ENCODE data around the gene LRRC37A3.
"Not testable (repeated sequence)": the region's sequence is repeated elsewhere in the genome, so short reads cannot be mapped to it uniquely, and the experiment has no call there.

Gene LRRC37A3

GRCh38 chr17:64925244-64925643 is 6.0 kb upstream of the LRRC37A3 start:
- not testable (repeated sequence) for DNase-seq (ENCODE audit: low read depth)

- DNase-seq (ENCODE audit: low read depth), result not testable (repeated sequence)
Observed at GRCh38 chr17:64923051-64923568, 3.8 kb upstream of the LRRC37A3 start.

- no peak for DNase-seq (ENCODE audit: low read depth)
Observed at GRCh38 chr17:64920419-64921172, 1.3 kb upstream of the LRRC37A3 start.

- no peak for DNase-seq (ENCODE audit: low read depth)
Observed at GRCh38 chr17:64920026-64920418, 744 bp upstream of the LRRC37A3 start.

GRCh38 chr17:64918842-64919288 is 413 bp downstream of the LRRC37A3 start:
- peak; percentile 35 for DNase-seq (ENCODE audit: low read depth)

- DNase-seq (ENCODE audit: low read depth), result not testable (repeated sequence)
Observed at GRCh38 chr17:64917540-64917939, 1.7 kb downstream of the LRRC37A3 start.

GRCh38 chr17:64915244-64915643 is 4.0 kb downstream of the LRRC37A3 start:
- DNase-seq (ENCODE audit: low read depth), result not testable (repeated sequence)

GRCh38 chr17:64910191-64910514 is 9.1 kb downstream of the LRRC37A3 start:
- DNase-seq (ENCODE audit: low read depth), result not testable (repeated sequence)

GRCh38 chr17:64909511-64910190 is 9.6 kb downstream of the LRRC37A3 start:
- not testable (repeated sequence) for DNase-seq (ENCODE audit: low read depth)

GRCh38 chr17:64904069-64904468 is 15.2 kb downstream of the LRRC37A3 start:
- DNase-seq (ENCODE audit: low read depth), result not testable (repeated sequence)

- DNase-seq (ENCODE audit: low read depth), result not testable (repeated sequence)
Observed at GRCh38 chr17:64897136-64897535, 22.1 kb downstream of the LRRC37A3 start.

- DNase-seq (ENCODE audit: low read depth), result not testable (repeated sequence)
Observed at GRCh38 chr17:64874210-64874609, 45.1 kb downstream of the LRRC37A3 start.

- DNase-seq (ENCODE audit: low read depth), result peak; percentile 67
Observed at GRCh38 chr17:64847504-64848466, 71.5 kb downstream of the LRRC37A3 start.

- not testable (repeated sequence) for DNase-seq (ENCODE audit: low read depth)
Observed at GRCh38 chr17:64846892-64847291, 72.4 kb downstream of the LRRC37A3 start.

- DNase-seq (ENCODE audit: low read depth), result not testable (repeated sequence)
Observed at GRCh38 chr17:64843918-64844317, 75.4 kb downstream of the LRRC37A3 start.

GRCh38 chr17:64842900-64843299 is 76.4 kb downstream of the LRRC37A3 start:
- not testable (repeated sequence) for DNase-seq (ENCODE audit: low read depth)

- DNase-seq (ENCODE audit: low read depth), result not testable (repeated sequence)
Observed at GRCh38 chr17:64840960-64841359, 78.3 kb downstream of the LRRC37A3 start.

GRCh38 chr17:64838513-64838912 is 80.8 kb downstream of the LRRC37A3 start:
- DNase-seq (ENCODE audit: low read depth), result not testable (repeated sequence)

GRCh38 chr17:64837018-64837761 is 82.1 kb downstream of the LRRC37A3 start:
- peak; percentile 80 for DNase-seq (ENCODE audit: low read depth)

- DNase-seq (ENCODE audit: low read depth), result peak; percentile 9
Observed at GRCh38 chr17:64836623-64837017, 82.7 kb downstream of the LRRC37A3 start.

GRCh38 chr17:64834060-64834459 is 85.2 kb downstream of the LRRC37A3 start:
- DNase-seq (ENCODE audit: low read depth), result not testable (repeated sequence)

Measured in activated T-helper 9 cell treated with anti-CD3 and anti-CD28 coated beads, Interleukin-2, amount 50 U/mL, for 16 hours (primary cell).